GM19395 (cell line): Measurements from ENCODE around the gene PLCB3.

Experiments
- ATAC-seq: cut with Tn5 transposase; IDR thresholded peaks from one replicate; pipeline ENCODE4 v1.9.1; 2021; ENCODE audit warnings: mild to moderate bottlenecking, moderate library complexity; ENCODE audit not compliant: unreplicated experiment

PLCB3 gene

GRCh38 chr11:64249563-64250414, 1.5 kb upstream of the PLCB3 start:
- ATAC-seq, result no peak

- ATAC-seq, result no peak
Observed at GRCh38 chr11:64250415-64251015, 815 bp upstream of the PLCB3 start.

GRCh38 chr11:64251753-64252002, 348 bp downstream of the PLCB3 start:
- no peak for ATAC-seq

GRCh38 chr11:64252003-64252872, 908 bp downstream of the PLCB3 start:
- ATAC-seq, result no peak

- ATAC-seq, result no peak
Observed at GRCh38 chr11:64253043-64253442, 1.7 kb downstream of the PLCB3 start.

- no peak for ATAC-seq
Observed at GRCh38 chr11:64253481-64253880, 2.2 kb downstream of the PLCB3 start.

GRCh38 chr11:64254326-64254725, 3.0 kb downstream of the PLCB3 start:
- no peak for ATAC-seq

- no peak for ATAC-seq
Observed at GRCh38 chr11:64255135-64256128, 4.1 kb downstream of the PLCB3 start.

GRCh38 chr11:64256300-64256699, 5.0 kb downstream of the PLCB3 start:
- ATAC-seq, result no peak

GRCh38 chr11:64258356-64258755, 7.0 kb downstream of the PLCB3 start:
- ATAC-seq, result no peak

GRCh38 chr11:64258946-64259532, 7.7 kb downstream of the PLCB3 start:
- no peak for ATAC-seq

- no peak for ATAC-seq
Observed at GRCh38 chr11:64259533-64260067, 8.3 kb downstream of the PLCB3 start.

GRCh38 chr11:64260147-64260708, 8.9 kb downstream of the PLCB3 start:
- ATAC-seq, result no peak

GRCh38 chr11:64261556-64262080, 10.3 kb downstream of the PLCB3 start:
- no peak for ATAC-seq

- no peak for ATAC-seq
Observed at GRCh38 chr11:64262271-64263002, 11.1 kb downstream of the PLCB3 start.

GRCh38 chr11:64263021-64263946, 12.0 kb downstream of the PLCB3 start:
- no peak for ATAC-seq

GRCh38 chr11:64263947-64264317, 12.6 kb downstream of the PLCB3 start:
- ATAC-seq, result no peak

GRCh38 chr11:64264371-64264852, 13.1 kb downstream of the PLCB3 start:
- ATAC-seq, result no peak
